Urinary bladder (tissue), 4 donors: ENCODE data around the gene PLAGL2. TPM values are rescaled to one million over a fixed set of nuclear protein-coding genes. Genes with fewer than 3 reads are reported as not detected.
"Not testable (repeated sequence)": the region's sequence is repeated elsewhere in the genome, so short reads cannot be mapped to it uniquely, and the experiment has no call there.

Experiments used
- DNase-seq: peaks from one replicate; pipeline ENCODE4 v3.0.0-alpha.2; 2015; ENCODE audit errors: extremely low spot score
- H3K27ac ChIP-seq: one replicate; pipeline ENCODE4 v1.5.1; 2013; ENCODE audit warnings: low read depth, mild to moderate bottlenecking, moderate library complexity
- H3K36me3 ChIP-seq: one replicate; pipeline ENCODE4 v1.6.1; 2013; ENCODE audit warnings: mild to moderate bottlenecking, moderate library complexity; ENCODE audit not compliant: insufficient read depth
- H3K4me1 ChIP-seq: one replicate; pipeline ENCODE4 v1.6.1; 2013; ENCODE audit warnings: mild to moderate bottlenecking, moderate library complexity; ENCODE audit not compliant: insufficient read depth
- H3K4me3 ChIP-seq: one replicate; pipeline ENCODE4 v1.5.1; 2013; ENCODE audit warnings: low read depth, low read length
- WGBS: extraction: QIAGEN DNeasy Blood & Tissue Kit; methylation state at CpG from one replicate; pipeline ENCODE4 v1.1.7; 2013; 5-methylcytosine and 5-hydroxymethylcytosine counted together
- polyA plus RNA-seq: library from polyadenylated mRNA; stranded (reverse); fragments of 200-250 nt; gene quantifications from one replicate; pipeline ENCODE4 v1.2.3, GENCODE V29; 2013
- total RNA-seq: library from RNA; depleted of rRNA; stranded (reverse); fragments of >200 nt; gene quantifications from one replicate; pipeline ENCODE4 v1.2.3, GENCODE V29; 2014
- donor health status: healthy with polysubstance abuse.
- donor health status: healthy.

Gene PLAGL2
- total and polyA plus RNA-seq, 2 donors, result 3.0 to 5.1 TPM

DNA sequence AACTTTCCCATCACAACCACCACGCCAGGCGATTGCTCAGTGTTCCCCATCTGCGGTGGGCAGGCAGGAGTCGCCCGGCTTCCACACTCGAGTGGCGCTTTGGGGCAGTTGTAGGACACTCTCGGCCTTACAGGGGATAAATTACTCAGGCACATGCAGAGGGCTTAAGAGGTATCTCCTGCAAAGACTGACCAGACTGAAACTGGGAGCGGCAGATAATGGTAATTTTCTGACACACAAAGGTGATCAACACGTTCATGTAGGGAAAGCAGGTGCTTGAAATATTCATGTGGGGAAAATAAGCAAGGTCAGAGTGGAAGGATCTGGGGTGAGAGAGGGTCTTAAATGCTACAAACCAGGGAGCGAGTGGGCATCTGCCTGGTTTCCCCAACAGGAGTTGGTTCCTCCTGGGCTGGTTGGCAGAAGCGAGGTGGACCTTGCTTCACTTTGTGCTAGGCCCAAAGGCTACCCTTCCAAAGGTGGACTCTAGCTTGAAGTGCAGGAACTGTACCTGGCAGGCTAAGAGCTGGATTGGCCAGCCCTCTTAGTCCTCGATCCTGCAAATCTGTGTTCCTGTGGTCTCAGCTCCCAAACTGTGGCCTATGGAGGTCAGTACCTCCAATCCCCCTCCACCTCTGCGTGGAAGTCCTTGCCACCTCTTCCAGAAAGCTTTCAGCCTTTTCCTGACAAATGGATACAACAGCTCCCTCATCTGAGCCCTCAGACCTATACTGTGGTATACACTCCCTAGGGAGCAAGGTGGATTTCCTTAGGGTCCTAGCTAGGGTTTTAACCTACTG, 16.7 kb downstream of the PLAGL2 start:
- Histone ChIP-seq H3K27ac (peak overlapping the region; percentile 74), H3K36me3 (peaks cover 3% of the 10 kb centered on the region), H3K4me1 (peaks cover 3% of the 10 kb centered on the region), H3K4me3 (peak overlapping the region; percentile 84)
- DNase-seq, result no peak
- 32% methylated on average over 14 of the region's 14 CpGs for WGBS

GRCh38 chr20:32189691-32190615, 17.6 kb downstream of the PLAGL2 start:
- WGBS, result 5% methylated on average over 88 of the region's 88 CpGs
- H3K4me1 ChIP-seq, result peaks cover 3% of the 10 kb centered on the region
- DNase-seq, result no peak

DNA sequence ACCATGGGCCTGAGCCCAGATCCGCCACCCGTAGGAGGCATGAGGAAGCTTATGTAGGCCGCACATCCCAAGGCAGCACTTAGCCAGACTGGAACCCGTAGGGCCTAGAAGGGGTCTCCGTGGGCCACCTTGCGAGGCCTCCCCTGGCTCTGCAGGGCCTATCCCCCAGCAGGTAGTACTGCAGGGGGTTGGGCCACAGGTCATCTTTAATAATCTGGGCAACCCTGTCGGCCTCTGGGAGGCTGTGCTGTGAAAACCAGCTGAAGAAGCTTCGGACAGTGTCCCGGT, 18.5 kb downstream of the PLAGL2 start:
- Histone ChIP-seq H3K36me3 (no peaks in the 10 kb centered on the region), H3K27ac (no peak overlapping the region), H3K4me1 (peaks cover 3% of the 10 kb centered on the region), H3K4me3 (peak overlapping the region; percentile 84)
- no peak for DNase-seq
- WGBS, result 89% methylated on average over 9 of the region's 9 CpGs

More at GRCh38 chr20:32189691-32190615, 17.6 kb downstream of the PLAGL2 start:
- peak overlapping the region; percentile 74 for H3K27ac ChIP-seq
- peak overlapping the region; percentile 84 for H3K4me3 ChIP-seq
- H3K36me3 ChIP-seq, result no peaks in the 10 kb centered on the region

DNA sequence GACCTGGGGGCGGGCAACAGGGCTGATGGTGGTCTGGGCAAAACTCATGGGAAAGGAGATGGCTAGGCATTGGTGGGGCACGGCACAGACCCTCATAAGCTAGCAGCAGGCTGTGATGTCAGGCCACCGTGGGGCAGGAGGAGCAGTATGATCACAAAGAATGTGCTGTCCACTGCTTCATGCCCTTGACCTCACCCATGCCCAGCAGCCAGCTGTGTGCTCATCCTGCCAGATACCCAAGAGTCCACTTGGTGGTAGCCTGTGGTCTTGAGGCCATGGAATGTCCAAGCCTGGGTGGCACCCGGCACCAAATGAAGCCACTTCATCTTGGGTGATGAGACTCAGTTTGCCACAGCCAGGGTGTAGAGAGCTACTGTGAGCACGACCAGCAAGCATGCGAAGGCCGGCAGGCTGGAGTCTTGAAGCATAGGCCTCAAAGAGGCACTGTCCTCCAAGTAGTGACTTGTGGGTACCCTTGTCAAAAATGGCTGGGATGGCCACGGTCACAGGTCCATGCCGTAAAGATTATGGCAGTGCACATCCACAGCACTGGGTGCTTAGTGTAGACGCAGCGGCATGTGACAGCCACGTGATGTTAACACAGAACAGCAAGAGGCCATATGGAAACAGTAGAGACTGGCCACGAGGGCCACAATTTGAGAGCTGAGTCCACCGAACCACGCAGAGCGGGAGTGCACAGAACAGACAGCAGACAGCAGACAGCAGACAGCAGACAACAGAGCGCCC, 19.0 kb downstream of the PLAGL2 start:
- Histone ChIP-seq H3K4me1 (peaks cover 3% of the 10 kb centered on the region), H3K36me3 (no peaks in the 10 kb centered on the region), H3K27ac (no peak overlapping the region), H3K4me3 (no peak overlapping the region)
- DNase-seq, result no peak
- 95% methylated on average over 17 of the region's 17 CpGs for WGBS

DNA sequence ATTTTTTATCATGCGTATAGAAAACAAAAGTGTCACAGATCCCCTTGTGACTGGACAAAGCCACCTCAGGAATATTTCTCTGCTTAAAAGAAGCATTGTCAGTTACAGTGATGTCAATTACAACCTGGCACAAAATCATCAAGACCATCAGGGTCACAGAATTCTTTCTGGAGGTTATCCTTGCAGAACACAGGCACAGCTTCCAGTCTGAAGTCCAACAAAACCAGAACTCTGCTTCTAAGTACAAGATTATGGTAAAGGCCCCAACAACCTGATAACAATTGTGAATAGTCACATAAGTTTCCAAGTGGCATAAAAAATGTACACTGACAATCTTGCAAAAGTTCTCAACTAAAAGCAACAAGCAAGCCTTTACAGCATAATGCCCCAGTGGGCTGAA, 21.0 kb downstream of the PLAGL2 start:
- WGBS, result 93% methylated on average over 1 of the region's 1 CpG
- Histone ChIP-seq H3K27ac (no peak overlapping the region), H3K36me3 (no peaks in the 10 kb centered on the region), H3K4me1 (peaks cover 3% of the 10 kb centered on the region), H3K4me3 (no peak overlapping the region)
- DNase-seq, result no peak

DNA sequence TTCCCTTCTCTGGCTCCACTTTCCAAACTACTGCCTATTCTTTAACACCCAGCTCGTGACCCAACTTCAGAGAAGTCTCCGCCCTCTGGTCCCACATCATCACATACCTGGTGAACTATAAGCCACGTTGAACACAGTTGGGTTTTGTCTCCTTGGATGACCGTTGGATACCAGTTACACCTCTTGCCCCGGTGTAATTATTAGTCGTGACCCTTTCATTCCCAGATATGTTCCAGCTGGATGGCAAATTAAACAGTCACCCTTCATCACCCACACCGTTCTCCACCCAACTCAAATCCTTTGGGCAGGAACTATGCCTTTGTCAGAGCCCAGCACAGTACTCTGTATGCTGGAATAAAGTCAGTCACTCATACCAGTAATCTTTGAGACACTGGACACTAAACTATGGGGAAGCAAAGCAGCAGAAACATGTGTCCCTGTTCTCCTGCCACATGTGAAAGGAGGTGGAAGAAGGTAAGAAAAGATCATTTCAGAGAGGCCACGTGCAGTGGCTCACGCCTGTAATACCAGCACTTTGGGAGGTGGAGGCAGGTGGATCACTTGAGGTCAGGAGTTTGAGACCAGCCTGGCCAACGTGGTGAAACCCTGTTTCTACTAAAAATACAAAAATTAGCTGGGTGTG, 22.5 kb downstream of the PLAGL2 start:
- Histone ChIP-seq H3K4me1 (peaks cover 3% of the 10 kb centered on the region), H3K27ac (no peak overlapping the region), H3K4me3 (no peak overlapping the region), H3K36me3 (no peaks in the 10 kb centered on the region)
- WGBS, result 65% methylated on average over 10 of the region's 10 CpGs
- no peak for DNase-seq

- Histone ChIP-seq H3K4me3 (no peak overlapping the region), H3K4me1 (peaks cover 2% of the 10 kb centered on the region), H3K27ac (no peak overlapping the region), H3K36me3 (no peaks in the 10 kb centered on the region)
- no peak for DNase-seq
- 95% methylated on average over 4 of the region's 4 CpGs for WGBS
These were observed 23.5 kb downstream of the PLAGL2 start for GRCh38 chr20:32183947-32184635.

GRCh38 chr20:32181606-32182005, 25.9 kb downstream of the PLAGL2 start:
- no peak overlapping the region for H3K4me3 ChIP-seq
- 97% methylated on average over 2 of the region's 2 CpGs for WGBS
- DNase-seq, result no peak
- H3K27ac ChIP-seq, result no peak overlapping the region
- no peaks in the 10 kb centered on the region for H3K36me3 ChIP-seq
- no peaks in the 10 kb centered on the region for H3K4me1 ChIP-seq

GRCh38 chr20:32179934-32180333, 27.6 kb downstream of the PLAGL2 start:
- no peaks in the 10 kb centered on the region for H3K4me1 ChIP-seq
- H3K27ac ChIP-seq, result no peak overlapping the region
- H3K4me3 ChIP-seq, result no peak overlapping the region
- H3K36me3 ChIP-seq, result no peaks in the 10 kb centered on the region
- DNase-seq, result no peak
- 91% methylated on average over 4 of the region's 4 CpGs for WGBS

DNA sequence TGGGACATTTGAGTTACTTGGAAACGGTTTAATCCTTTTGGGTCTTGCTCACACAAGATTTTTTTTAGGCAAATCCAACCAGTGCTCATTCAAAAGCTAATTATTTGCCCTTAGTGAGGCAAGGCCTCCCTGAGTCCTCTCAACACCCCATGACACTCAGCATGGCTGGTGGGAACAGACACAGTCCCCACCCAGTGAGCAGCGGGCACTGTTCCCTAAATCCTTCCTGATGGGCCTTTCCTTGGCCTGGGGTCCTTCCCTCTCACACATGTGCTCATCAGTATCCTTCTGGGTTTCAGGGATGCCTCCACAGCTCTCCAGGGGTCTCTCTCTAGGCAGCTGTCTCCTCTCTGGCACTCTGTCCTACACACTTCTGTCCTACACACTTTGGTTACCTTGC, 28.0 kb downstream of the PLAGL2 start:
- Histone ChIP-seq H3K4me3 (no peak overlapping the region), H3K4me1 (no peaks in the 10 kb centered on the region), H3K36me3 (no peaks in the 10 kb centered on the region), H3K27ac (no peak overlapping the region)
- DNase-seq, result no peak
- WGBS, result 78% methylated on average over 2 of the region's 2 CpGs

- not testable (repeated sequence) for H3K4me1 ChIP-seq, H3K36me3 ChIP-seq, H3K4me3 ChIP-seq, H3K27ac ChIP-seq, DNase-seq
- WGBS, result 94% methylated on average over 7 of the region's 7 CpGs
These were observed 29.8 kb downstream of the PLAGL2 start for GRCh38 chr20:32177696-32178095.

DNA sequence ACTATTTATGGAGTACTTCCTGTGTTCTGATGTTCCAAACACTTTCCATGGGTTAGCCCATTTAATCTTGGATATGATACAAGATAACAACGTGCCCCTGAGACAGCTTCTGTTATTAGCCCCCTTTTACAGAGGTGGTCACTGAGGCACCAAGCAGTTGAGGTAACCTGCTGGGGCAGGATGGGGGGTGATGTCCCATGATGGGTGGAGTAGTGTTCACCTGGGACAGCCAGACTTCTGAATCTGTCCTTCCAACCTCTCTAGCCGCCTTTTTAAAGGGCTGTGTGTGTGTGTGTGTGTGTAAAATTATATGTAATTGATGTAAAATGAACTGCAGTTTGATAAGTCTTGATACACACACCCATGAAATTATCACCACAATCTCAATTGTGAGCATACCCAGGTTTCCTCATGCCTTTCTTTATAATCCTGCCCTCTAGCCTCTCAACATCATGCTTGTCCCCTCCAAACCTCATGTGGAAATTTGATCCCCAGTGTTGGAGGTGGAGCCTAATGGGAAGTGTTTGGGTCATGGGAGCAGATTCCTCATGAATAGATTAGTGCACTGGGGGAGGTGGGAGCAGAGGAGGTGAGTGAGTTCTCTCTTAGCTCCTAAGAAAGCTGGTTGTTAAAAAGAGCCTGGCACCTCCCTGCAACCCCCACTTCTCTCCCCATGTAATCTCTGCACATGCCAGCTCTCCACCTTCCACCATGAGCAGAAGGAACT, 39.2 kb downstream of the PLAGL2 start:
- 62% methylated on average over 2 of the region's 2 CpGs for WGBS
- no peak for DNase-seq
- Histone ChIP-seq H3K4me1 (no peaks in the 10 kb centered on the region), H3K4me3 (no peak overlapping the region), H3K27ac (no peak overlapping the region), H3K36me3 (no peaks in the 10 kb centered on the region)
